B cell (primary cell): ENCODE data around the gene GPT2. TPM values are rescaled to one million over a fixed set of nuclear protein-coding genes. Genes with fewer than 3 reads are reported as not detected.

Experiments
- ATAC-seq: fragments of 200-7000 bp; cut with Tn5 transposase; one replicate; pipeline ENCODE4 v1.10.0; 2021; ENCODE audit warnings: low read depth, mild to moderate bottlenecking, moderate number of reproducible peaks, moderate library complexity
- CTCF ChIA-PET: fragments of 350-600 bp; sonication (Branson Sonifier 250); formaldehyde crosslinking; loops from one replicate; lab custom pipeline; 2021; ENCODE audit warnings: antibody characterized with exemption, inconsistent platforms; lab: Charles Lee
- POLR2A ChIA-PET: fragments of 350-600 bp; sonication (Branson Sonifier 250); formaldehyde crosslinking; loops from one replicate; lab custom pipeline; 2021; ENCODE audit warnings: antibody characterized with exemption; lab: Charles Lee
- DNase-seq: peaks from one replicate; pipeline ENCODE4 v3.0.0; 2013
- H2AFZ ChIP-seq: 2 replicates; pipeline ENCODE4 v1.6.1; 2012; ENCODE audit warnings: mild to moderate bottlenecking, low read depth, low read length; ENCODE audit not compliant: insufficient read depth, poor library complexity, severe bottlenecking
- H3K27ac ChIP-seq, 2 donors: 1 replicate in 1 of 2; 2 replicates in 1 of 2; pipeline ENCODE4 v1.5.1; 2012 to 2013; ENCODE audit warnings: low read length in 2 of 2, mild to moderate bottlenecking in 2 of 2, moderate library complexity in 1 of 2
- H3K27me3 ChIP-seq, 4 experiments: fragments of 200-600 bp in 1 of 4; sonication (generic) in 1 of 4; replicated peaks in 1 of 4; 1 replicate in 2 of 4; 2 replicates in 2 of 4; pipeline versions ENCODE4 v1.6.1 to v1.7.0; 2013 to 2016; ENCODE audit warnings: low read length in 3 of 4, mild to moderate bottlenecking in 2 of 4, mixed read lengths in 1 of 4, moderate library complexity in 1 of 4; ENCODE audit not compliant: insufficient read depth in 4 of 4, control insufficient read depth in 3 of 4; ENCODE audit errors: control extremely low read depth in 1 of 4
- H3K36me3 ChIP-seq, 2 experiments: replicated peaks in 1 of 2; 1 replicate in 1 of 2; 2 replicates in 1 of 2; pipeline versions ENCODE4 v1.6.1 to v1.7.1; 2013; ENCODE audit warnings: low read length in 1 of 2; ENCODE audit not compliant: insufficient read depth in 2 of 2, control insufficient read depth in 1 of 2; ENCODE audit errors: control extremely low read depth in 1 of 2, extremely low read depth in 1 of 2
- H3K4me1 ChIP-seq, 2 donors: fragments of 200-600 bp in 1 of 2; sonication (generic) in 1 of 2; 1 replicate in 1 of 2; 2 replicates in 1 of 2; pipeline versions ENCODE4 v1.5.1 to v1.6.1; 2013 to 2017; ENCODE audit warnings: low read length in 2 of 2; ENCODE audit not compliant: control insufficient read depth in 2 of 2, insufficient read depth in 2 of 2
- H3K4me2 ChIP-seq: replicated peaks from 2 replicates; pipeline ENCODE3; 2012; ENCODE audit warnings: mild to moderate bottlenecking, low read depth, low read length; ENCODE audit not compliant: poor library complexity, severe bottlenecking
- H3K4me3 ChIP-seq, 5 experiments: fragments of 200-600 bp in 1 of 5; sonication (generic) in 1 of 5; 1 replicate in 3 of 5; 2 replicates in 2 of 5; pipeline versions ENCODE4 v1.5.1 to v1.7.0; 2011 to 2016; ENCODE audit warnings: low read length in 4 of 5, mild to moderate bottlenecking in 4 of 5, low read depth in 2 of 5, control low read depth in 1 of 5, moderate library complexity in 1 of 5; ENCODE audit not compliant: insufficient read depth in 1 of 5; ENCODE audit errors: control extremely low read depth in 1 of 5, extremely low read depth in 1 of 5
- H3K79me2 ChIP-seq: fragments of 200-600 bp; sonication (generic); one replicate; pipeline ENCODE4 v1.6.0; 2016; ENCODE audit warnings: low read length; ENCODE audit not compliant: control insufficient read depth, insufficient read depth
- H3K9ac ChIP-seq: fragments of 200-600 bp; sonication (generic); 2 replicates; pipeline ENCODE4 v1.6.1; 2017; ENCODE audit warnings: mild to moderate bottlenecking, low read length, moderate library complexity
- H3K9me3 ChIP-seq, 3 donors: one replicate each; pipeline versions ENCODE4 v1.6.1 to v1.7.1; 2013; ENCODE audit warnings: low read length in 2 of 3; ENCODE audit not compliant: control insufficient read depth in 2 of 3, insufficient read depth in 1 of 3; ENCODE audit errors: control extremely low read depth in 1 of 3
- H4K20me1 ChIP-seq: 2 replicates; pipeline ENCODE4 v1.6.0; 2012; ENCODE audit warnings: mild to moderate bottlenecking, low read length; ENCODE audit not compliant: insufficient read depth, control insufficient read depth, poor library complexity, severe bottlenecking
- H3K27ac Mint-ChIP-seq: one replicate; pipeline ENCODE4 v1.8.0; 2021; ENCODE audit warnings: mixed read lengths
- H3K27me3 Mint-ChIP-seq: one replicate; pipeline ENCODE4 v1.8.0; 2021; ENCODE audit warnings: mixed read lengths
- H3K4me1 Mint-ChIP-seq: one replicate; pipeline ENCODE4 v1.8.0; 2021; ENCODE audit warnings: mixed read lengths
- H3K4me3 Mint-ChIP-seq: one replicate; pipeline ENCODE4 v1.8.0; 2021; ENCODE audit warnings: mixed read lengths
- H3K9me3 Mint-ChIP-seq: one replicate; pipeline ENCODE4 v1.8.0; 2022; ENCODE audit warnings: mixed read lengths; ENCODE audit not compliant: insufficient read depth
- CTCF ChIP-seq: fragments of 200-600 bp; IDR thresholded peaks from one replicate; pipeline ENCODE4 v1.8.0; 2022; ENCODE audit warnings: antibody characterized with exemption, mild to moderate bottlenecking
- EZH2 ChIP-seq: IDR thresholded peaks from 2 replicates; pipeline ENCODE4 v1.6.1; 2012; ENCODE audit warnings: borderline replicate concordance, low read depth, mild to moderate bottlenecking, moderate library complexity, low read length; ENCODE audit not compliant: insufficient read depth, poor library complexity, severe bottlenecking
- WGBS: methylation state at CpG from one replicate; pipeline ENCODE4 v1.1.5; 2013; ENCODE audit warnings: missing lambda C conversion rate; ENCODE audit not compliant: insufficient coverage; 5-methylcytosine and 5-hydroxymethylcytosine counted together
- intact Hi-C: fragments of 100-400 bp; cut with micrococcal nuclease; formaldehyde crosslinking; loops from one replicate; pipeline ENCODE4 v1.10.0; 2022
- polyA plus RNA-seq: library from polyadenylated mRNA; depleted of rRNA; stranded (reverse); fragments of >200 nt; gene quantifications from 2 replicates; pipeline ENCODE4 v1.2.3, GENCODE V29; 2012
- small RNA-seq: library from RNA; depleted of rRNA; stranded (forward); fragments of <200 nt; gene quantifications from one replicate; pipeline ENCODE3, GENCODE V24; 2012; ENCODE audit warnings: low replicate concordance, low read depth; ENCODE audit not compliant: insufficient read length
- total RNA-seq, 2 donors: library from RNA; stranded (reverse); fragments of 120-200 nt in 1 of 2; gene quantifications; 1 replicate in 1 of 2; 2 replicates in 1 of 2; pipeline versions ENCODE4 v1.2.3 to v1.2.4, GENCODE V29; 2013 to 2022

GPT2 gene
- total and polyA plus RNA-seq, 2 donors (not counting 1 experiment from before 2014, with no cell fraction given): 6.8 to 9.9 TPM

- no peaks in the 10 kb centered on the region for H3K27me3 Mint-ChIP-seq
- 90% methylated on average over 3 of the region's 4 CpGs for WGBS
- no peak overlapping the region for H3K4me3 Mint-ChIP-seq
- no peaks in the 10 kb centered on the region for H3K9me3 Mint-ChIP-seq
- Histone ChIP-seq H4K20me1 (no peaks in the 10 kb centered on the region), H2AFZ (no peak overlapping the region), H3K9ac (no peak overlapping the region), H3K4me2 (no peak overlapping the region), H3K36me3 (no peaks in the 10 kb centered on the region), H3K27me3 (no peaks in the 10 kb centered on the region), H3K4me3 (no peak overlapping the region), H3K79me2 (peaks cover 29% of the 10 kb centered on the region), H3K27ac (no peak overlapping the region), H3K9me3 (no peaks in the 10 kb centered on the region), H3K4me1 (peaks cover 21% of the 10 kb centered on the region in 2 donors)
- POLR2A ChIA-PET: no interaction called here
- intact Hi-C loops: no loop called here
- no peak for TF ChIP-seq CTCF
- no peak for TF ChIP-seq EZH2
- no peak overlapping the region for H3K27ac Mint-ChIP-seq
- no peak for ATAC-seq
- no peak for DNase-seq
- CTCF ChIA-PET: interaction anchor here (0.7 kb wide), 1 partner anchor 51 kb away, joined by 4 read pairs; no protein-coding TSS in a partner anchor
- peaks cover 30% of the 10 kb centered on the region for H3K4me1 Mint-ChIP-seq
Observed at GRCh38 chr16:46976550-46976949, 92.4 kb downstream of the GPT2 start.

Small RNA genes lying within 50 kb of the gene (small RNA-seq; reads per million reads assigned to genes)
- not detected for gene AC007225.2

Other genes with a start within 250 kb of the GPT2 start
- gene VPS35, start 195.2 kb upstream of the GPT2 start, total RNA-seq: 120 and 125 TPM in 2 replicates
- 9.5 and 11.4 TPM in 2 replicates for gene VPS35, start 195.2 kb upstream of the GPT2 start, polyA plus RNA-seq
- 4.7 and 7.0 TPM in 2 replicates for gene ORC6, start 194.7 kb upstream of the GPT2 start, total RNA-seq
- gene ORC6, start 194.7 kb upstream of the GPT2 start, polyA plus RNA-seq: 4.8 and 7.7 TPM in 2 replicates
- 0.10 and 0.56 TPM in 2 replicates for gene MYLK3, start 136.0 kb upstream of the GPT2 start, total RNA-seq
- 0.01 and 0.09 TPM in 2 replicates for gene MYLK3, start 136.0 kb upstream of the GPT2 start, polyA plus RNA-seq
- gene C16orf87, start 53.2 kb upstream of the GPT2 start, total RNA-seq: 11.3 and 12.5 TPM in 2 replicates
- 3.4 and 8.2 TPM in 2 replicates for gene C16orf87, start 53.2 kb upstream of the GPT2 start, polyA plus RNA-seq
- gene DNAJA2, start 89.3 kb downstream of the GPT2 start, total RNA-seq: 57.0 and 57.3 TPM in 2 replicates
- 8.8 and 17.9 TPM in 2 replicates for gene DNAJA2, start 89.3 kb downstream of the GPT2 start, polyA plus RNA-seq